Measurements from ENCODE around the gene TYW1. TPM values are rescaled to one million over a fixed set of nuclear protein-coding genes. Genes with fewer than 3 reads are reported as not detected.
"Not testable (repeated sequence)": the region's sequence is repeated elsewhere in the genome, so short reads cannot be mapped to it uniquely, and the experiment has no call there.

The TYW1 gene
- total RNA-seq, 1 experiment from 2014 or later = 24.5 TPM

DNA sequence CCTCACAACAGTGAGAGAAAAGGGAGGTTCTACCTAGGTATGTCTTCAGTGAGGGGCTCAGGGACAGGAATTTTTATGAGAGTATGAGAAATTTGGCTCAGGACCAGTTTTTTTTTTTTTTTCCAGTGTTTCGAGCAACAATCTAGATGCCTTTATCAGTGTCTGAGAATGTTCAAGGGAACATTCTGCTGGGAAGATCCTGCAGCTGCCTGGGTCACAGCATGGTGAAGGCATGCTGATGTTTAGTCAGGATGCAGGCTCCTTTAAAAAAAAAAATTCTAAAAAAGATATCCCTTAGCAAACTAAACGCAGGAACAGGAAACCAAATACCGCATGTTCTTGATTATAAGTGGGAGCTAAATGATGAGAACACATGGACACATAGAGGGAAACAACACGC is 32.2 kb upstream of the TYW1 start:
- ChIA-PET CTCF (no interaction called here), POLR2A (interaction anchor here (0.7 kb wide), 1 partner anchor 59 kb away, joined by 4 read pairs; no protein-coding TSS in a partner anchor)
- no peak for ATAC-seq
- Histone ChIP-seq H3K4me1 (ENCODE audit: control insufficient read depth, insufficient read depth, low read length) (no peaks in the 10 kb centered on the region), H3K27me3 (ENCODE audit: control insufficient read depth, insufficient read depth, low read length) (no peaks in the 10 kb centered on the region), H3K4me3 (ENCODE audit: low read depth in 2 of 2, low read length in 2 of 2) (no peak overlapping the region), H3K27ac (ENCODE audit: low read length) (no peak overlapping the region), H3K36me3 (ENCODE audit: control insufficient read depth, insufficient read depth, low read length) (no peaks in the 10 kb centered on the region), H3K9me3 (ENCODE audit: control insufficient read depth, insufficient read depth, low read depth, low read length) (no peaks in the 10 kb centered on the region)
- DNase-seq (ENCODE audit: low read depth, low spot score) = no peak
- in situ Hi-C loops (cut with HindIII; ENCODE audit: low pct_unique_long_range_greater_than_20kb, low sequenced_read_pairs) (no loop called here), intact Hi-C loops (cut with micrococcal nuclease; ENCODE audit: unreplicated experiment) (no loop called here)
- BruUV-seq (replicated peaks) = no TSS peak
- TF ChIP-seq SIN3A (IDR thresholded peaks at IDR 0.05; ENCODE audit: borderline replicate concordance, insufficient read depth, low read depth, low read length) (no peak), TCF7L2 (IDR thresholded peaks at IDR 0.05; ENCODE audit: low read depth, low read length) (no peak), POLR2AphosphoS5 (IDR thresholded peaks at IDR 0.05; ENCODE audit: low read depth, low read length) (no peak)
- TF ChIP-seq, protein P1, sequence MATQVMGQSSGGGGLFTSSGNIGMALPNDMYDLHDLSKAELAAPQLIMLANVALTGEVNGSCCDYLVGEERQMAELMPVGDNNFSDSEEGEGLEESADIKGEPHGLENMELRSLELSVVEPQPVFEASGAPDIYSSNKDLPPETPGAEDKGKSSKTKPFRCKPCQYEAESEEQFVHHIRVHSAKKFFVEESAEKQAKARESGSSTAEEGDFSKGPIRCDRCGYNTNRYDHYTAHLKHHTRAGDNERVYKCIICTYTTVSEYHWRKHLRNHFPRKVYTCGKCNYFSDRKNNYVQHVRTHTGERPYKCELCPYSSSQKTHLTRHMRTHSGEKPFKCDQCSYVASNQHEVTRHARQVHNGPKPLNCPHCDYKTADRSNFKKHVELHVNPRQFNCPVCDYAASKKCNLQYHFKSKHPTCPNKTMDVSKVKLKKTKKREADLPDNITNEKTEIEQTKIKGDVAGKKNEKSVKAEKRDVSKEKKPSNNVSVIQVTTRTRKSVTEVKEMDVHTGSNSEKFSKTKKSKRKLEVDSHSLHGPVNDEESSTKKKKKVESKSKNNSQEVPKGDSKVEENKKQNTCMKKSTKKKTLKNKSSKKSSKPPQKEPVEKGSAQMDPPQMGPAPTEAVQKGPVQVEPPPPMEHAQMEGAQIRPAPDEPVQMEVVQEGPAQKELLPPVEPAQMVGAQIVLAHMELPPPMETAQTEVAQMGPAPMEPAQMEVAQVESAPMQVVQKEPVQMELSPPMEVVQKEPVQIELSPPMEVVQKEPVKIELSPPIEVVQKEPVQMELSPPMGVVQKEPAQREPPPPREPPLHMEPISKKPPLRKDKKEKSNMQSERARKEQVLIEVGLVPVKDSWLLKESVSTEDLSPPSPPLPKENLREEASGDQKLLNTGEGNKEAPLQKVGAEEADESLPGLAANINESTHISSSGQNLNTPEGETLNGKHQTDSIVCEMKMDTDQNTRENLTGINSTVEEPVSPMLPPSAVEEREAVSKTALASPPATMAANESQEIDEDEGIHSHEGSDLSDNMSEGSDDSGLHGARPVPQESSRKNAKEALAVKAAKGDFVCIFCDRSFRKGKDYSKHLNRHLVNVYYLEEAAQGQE (IDR thresholded peaks at IDR 0.05; ENCODE audit: insufficient read depth in 1 of 2, low read depth in 2 of 2, low read length in 1 of 2) = no peak
- TF ChIP-seq, protein P2, sequence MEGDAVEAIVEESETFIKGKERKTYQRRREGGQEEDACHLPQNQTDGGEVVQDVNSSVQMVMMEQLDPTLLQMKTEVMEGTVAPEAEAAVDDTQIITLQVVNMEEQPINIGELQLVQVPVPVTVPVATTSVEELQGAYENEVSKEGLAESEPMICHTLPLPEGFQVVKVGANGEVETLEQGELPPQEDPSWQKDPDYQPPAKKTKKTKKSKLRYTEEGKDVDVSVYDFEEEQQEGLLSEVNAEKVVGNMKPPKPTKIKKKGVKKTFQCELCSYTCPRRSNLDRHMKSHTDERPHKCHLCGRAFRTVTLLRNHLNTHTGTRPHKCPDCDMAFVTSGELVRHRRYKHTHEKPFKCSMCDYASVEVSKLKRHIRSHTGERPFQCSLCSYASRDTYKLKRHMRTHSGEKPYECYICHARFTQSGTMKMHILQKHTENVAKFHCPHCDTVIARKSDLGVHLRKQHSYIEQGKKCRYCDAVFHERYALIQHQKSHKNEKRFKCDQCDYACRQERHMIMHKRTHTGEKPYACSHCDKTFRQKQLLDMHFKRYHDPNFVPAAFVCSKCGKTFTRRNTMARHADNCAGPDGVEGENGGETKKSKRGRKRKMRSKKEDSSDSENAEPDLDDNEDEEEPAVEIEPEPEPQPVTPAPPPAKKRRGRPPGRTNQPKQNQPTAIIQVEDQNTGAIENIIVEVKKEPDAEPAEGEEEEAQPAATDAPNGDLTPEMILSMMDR (IDR thresholded peaks at IDR 0.05) = no peak

DNA sequence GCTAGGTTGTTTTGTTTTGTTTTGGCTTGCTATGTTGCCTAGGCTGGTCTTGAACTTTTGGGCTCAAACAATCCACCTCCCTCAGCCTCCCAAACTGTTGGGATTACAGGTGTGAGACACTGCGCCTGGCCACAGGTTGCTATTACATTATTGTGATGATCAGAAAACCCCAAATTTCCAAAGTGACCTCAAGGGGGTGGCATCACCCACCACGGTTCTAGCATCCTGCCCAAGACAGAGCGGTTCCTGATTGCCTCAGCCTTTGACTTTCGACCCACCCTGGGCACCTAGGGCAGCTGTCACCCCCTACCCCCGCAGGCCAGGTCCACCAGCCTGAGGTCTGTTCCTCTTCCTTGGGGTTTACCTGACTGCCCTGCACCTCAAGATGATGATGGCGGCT is 29.6 kb upstream of the TYW1 start:
- intact Hi-C loops (cut with micrococcal nuclease; ENCODE audit: unreplicated experiment) = no loop called here
- H3K4me3 ChIP-seq (ENCODE audit: low read depth in 2 of 2, low read length in 2 of 2) = no peak overlapping the region
- ATAC-seq = peak; percentile 33; the same call in 1 of the 2 replicates
- no peaks in the 10 kb centered on the region for H3K9me3 ChIP-seq (ENCODE audit: control insufficient read depth, insufficient read depth, low read depth, low read length)
- BruUV-seq (replicated peaks) = no TSS peak
- no peaks in the 10 kb centered on the region for H3K27me3 ChIP-seq (ENCODE audit: control insufficient read depth, insufficient read depth, low read length)
- no peak for DNase-seq (ENCODE audit: low read depth, low spot score)
- TF ChIP-seq TCF7L2 (IDR thresholded peaks at IDR 0.05; ENCODE audit: low read depth, low read length) = no peak
- TF ChIP-seq, protein P2 (IDR thresholded peaks at IDR 0.05) = no peak
- TF ChIP-seq, protein P1 (IDR thresholded peaks at IDR 0.05; ENCODE audit: insufficient read depth in 1 of 2, low read depth in 2 of 2, low read length in 1 of 2) = no peak
- TF ChIP-seq POLR2AphosphoS5 (IDR thresholded peaks at IDR 0.05; ENCODE audit: low read depth, low read length) = no peak
- TF ChIP-seq SIN3A (IDR thresholded peaks at IDR 0.05; ENCODE audit: borderline replicate concordance, insufficient read depth, low read depth, low read length) = no peak
- H3K27ac ChIP-seq (ENCODE audit: low read length) = no peak overlapping the region
- H3K36me3 ChIP-seq (ENCODE audit: control insufficient read depth, insufficient read depth, low read length) = no peaks in the 10 kb centered on the region
- POLR2A ChIA-PET = no interaction called here
- H3K4me1 ChIP-seq (ENCODE audit: control insufficient read depth, insufficient read depth, low read length) = no peaks in the 10 kb centered on the region
- CTCF ChIA-PET = no interaction called here
- in situ Hi-C loops (cut with HindIII; ENCODE audit: low pct_unique_long_range_greater_than_20kb, low sequenced_read_pairs) = no loop called here

DNA sequence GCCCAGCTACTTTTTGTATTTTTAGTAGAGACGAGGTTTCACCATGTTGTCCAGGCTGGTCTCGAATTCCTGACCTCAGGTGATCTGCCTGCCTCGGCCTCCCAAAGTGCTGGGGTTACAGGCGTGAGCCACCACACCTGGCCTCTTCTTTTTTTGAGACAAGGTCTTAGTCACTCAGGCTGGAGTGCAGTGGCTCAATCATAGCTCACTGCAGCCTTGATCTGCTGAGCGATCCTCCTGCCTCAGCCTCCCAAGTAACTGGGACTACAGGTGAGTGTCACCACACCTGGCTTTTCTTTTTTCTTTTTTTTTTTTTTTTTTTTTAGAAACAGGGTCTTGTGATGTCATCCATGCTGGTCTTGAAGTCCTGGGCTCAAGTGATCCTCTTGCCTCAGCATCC is 27.6 kb upstream of the TYW1 start:
- BruUV-seq (replicated peaks); H3K27ac ChIP-seq (ENCODE audit: low read length); H3K4me1 ChIP-seq (ENCODE audit: control insufficient read depth, insufficient read depth, low read length); in situ Hi-C loops (cut with HindIII; ENCODE audit: low pct_unique_long_range_greater_than_20kb, low sequenced_read_pairs); H3K9me3 ChIP-seq (ENCODE audit: control insufficient read depth, insufficient read depth, low read depth, low read length); H3K27me3 ChIP-seq (ENCODE audit: control insufficient read depth, insufficient read depth, low read length); DNase-seq (ENCODE audit: low read depth, low spot score); H3K4me3 ChIP-seq (ENCODE audit: low read depth in 2 of 2, low read length in 2 of 2); H3K36me3 ChIP-seq (ENCODE audit: control insufficient read depth, insufficient read depth, low read length); ATAC-seq; intact Hi-C loops (cut with micrococcal nuclease; ENCODE audit: unreplicated experiment); POLR2A ChIA-PET: not testable (repeated sequence)
- CTCF ChIA-PET = interaction anchor here (0.7 kb wide), 1 partner anchor 27 kb away, joined by 3 read pairs; no protein-coding TSS in a partner anchor

Measured in Panc1 (cell line).